Trophoblast cell (in vitro differentiated cells and primary cell): ENCODE results near the gene CTDP1.

Experiments
- DNase-seq, 2 donors: peaks; one replicate each; pipeline ENCODE4 v3.0.0-alpha.2; 2016
- H2AFZ ChIP-seq: 2 replicates; pipeline ENCODE4 v1.6.1; 2013; ENCODE audit warnings: low read length, moderate library complexity, mild to moderate bottlenecking; ENCODE audit not compliant: insufficient read depth, poor library complexity
- H2AK5ac ChIP-seq: 2 replicates; pipeline ENCODE4 v1.6.1; 2013; ENCODE audit warnings: mild to moderate bottlenecking, low read length
- H2BK120ac ChIP-seq: 2 replicates; pipeline ENCODE4 v1.6.1; 2013; ENCODE audit warnings: low read length, mild to moderate bottlenecking, moderate library complexity; ENCODE audit not compliant: insufficient read depth, poor library complexity
- H2BK12ac ChIP-seq: 2 replicates; pipeline ENCODE4 v1.6.1; 2013; ENCODE audit warnings: mild to moderate bottlenecking, low read length, moderate library complexity
- H2BK5ac ChIP-seq: 2 replicates; pipeline ENCODE4 v1.6.1; 2013; ENCODE audit warnings: low read length, low read depth, moderate library complexity, mild to moderate bottlenecking; ENCODE audit not compliant: poor library complexity
- H3K14ac ChIP-seq: 2 replicates; pipeline ENCODE4 v1.6.1; 2013; ENCODE audit warnings: mild to moderate bottlenecking, low read length
- H3K18ac ChIP-seq: 2 replicates; pipeline ENCODE4 v1.6.1; 2013; ENCODE audit warnings: mild to moderate bottlenecking, low read length
- H3K23ac ChIP-seq: 2 replicates; pipeline ENCODE4 v1.6.1; 2013; ENCODE audit warnings: low read length
- H3K27ac ChIP-seq: 2 replicates; pipeline ENCODE4 v1.5.1; 2013; ENCODE audit warnings: low read depth, mild to moderate bottlenecking, inconsistent platforms, low read length, moderate library complexity
- H3K27me3 ChIP-seq: 2 replicates; pipeline ENCODE4 v1.6.1; 2013; ENCODE audit warnings: inconsistent platforms, mild to moderate bottlenecking, low read length, moderate library complexity; ENCODE audit not compliant: insufficient read depth
- H3K36me3 ChIP-seq, 2 experiments: 1 replicate in 1 of 2; 2 replicates in 1 of 2; pipeline ENCODE4 v1.6.1; 2013; ENCODE audit warnings: low read length in 2 of 2, mild to moderate bottlenecking in 2 of 2, moderate library complexity in 1 of 2; ENCODE audit not compliant: insufficient read depth in 2 of 2, control insufficient read depth in 1 of 2
- H3K4ac ChIP-seq: 2 replicates; pipeline ENCODE4 v1.6.1; 2013; ENCODE audit warnings: low read depth, mild to moderate bottlenecking, low read length, moderate library complexity
- H3K4me1 ChIP-seq, 2 experiments: 1 replicate in 1 of 2; 2 replicates in 1 of 2; pipeline ENCODE4 v1.6.1; 2013; ENCODE audit warnings: low read length in 2 of 2, mild to moderate bottlenecking in 2 of 2, moderate library complexity in 1 of 2; ENCODE audit not compliant: insufficient read depth in 2 of 2, control insufficient read depth in 1 of 2
- H3K4me2 ChIP-seq: 2 replicates; pipeline ENCODE4 v1.6.1; 2013; ENCODE audit warnings: inconsistent platforms, mild to moderate bottlenecking, low read length, moderate library complexity
- H3K4me3 ChIP-seq: 2 replicates; pipeline ENCODE4 v1.5.1; 2013; ENCODE audit warnings: mild to moderate bottlenecking, low read depth, low read length, inconsistent platforms
- H3K79me1 ChIP-seq: one replicate; pipeline ENCODE4 v1.6.1; 2013; ENCODE audit warnings: low read length
- H3K79me2 ChIP-seq: 2 replicates; pipeline ENCODE4 v1.6.1; 2013; ENCODE audit warnings: low read length, mild to moderate bottlenecking; ENCODE audit not compliant: control insufficient read depth, insufficient read depth, poor library complexity
- H3K9ac ChIP-seq: 2 replicates; pipeline ENCODE4 v1.6.1; 2013; ENCODE audit warnings: mild to moderate bottlenecking, low read length
- H3K9me3 ChIP-seq: 2 replicates; pipeline ENCODE4 v1.6.1; 2013; ENCODE audit warnings: low read depth, mild to moderate bottlenecking, control low read depth, inconsistent platforms, low read length; ENCODE audit not compliant: insufficient read depth
- H4K12ac ChIP-seq: 2 replicates; pipeline ENCODE4 v1.6.1; 2013; ENCODE audit warnings: low read depth, mild to moderate bottlenecking, low read length, moderate library complexity
- H4K8ac ChIP-seq: 2 replicates; pipeline ENCODE4 v1.6.1; 2013; ENCODE audit warnings: low read depth, mild to moderate bottlenecking, low read length, moderate library complexity
- H4K91ac ChIP-seq: one replicate; pipeline ENCODE4 v1.6.1; 2013; ENCODE audit warnings: low read depth, mild to moderate bottlenecking, low read length, moderate library complexity
- WGBS: extraction: QIAGEN DNeasy Blood & Tissue Kit; methylation state at CpG from one replicate; pipeline ENCODE4 v1.1.7; 2013; ENCODE audit warnings: missing lambda C conversion rate; ENCODE audit not compliant: insufficient read length, insufficient coverage; ENCODE audit errors: extremely low coverage; 5-methylcytosine and 5-hydroxymethylcytosine counted together

The CTDP1 gene

DNA sequence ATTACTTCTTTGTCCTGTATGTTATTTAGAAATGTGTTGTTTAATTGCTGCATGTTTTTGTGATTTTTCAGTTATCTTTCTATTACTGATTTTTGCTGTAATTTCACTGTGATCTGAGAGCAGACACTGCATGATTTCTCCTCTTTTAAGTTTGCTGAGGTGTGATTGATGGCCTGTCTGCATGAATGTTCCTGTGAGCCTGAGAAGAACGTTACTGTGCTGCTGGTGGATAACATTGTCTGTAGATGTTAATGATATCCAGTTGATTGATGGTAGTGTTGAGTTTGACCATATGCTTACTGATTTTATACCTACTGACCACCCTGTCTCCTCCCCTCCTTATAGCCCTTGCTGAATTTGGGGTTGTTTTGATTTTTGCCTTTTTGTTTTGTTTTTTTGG is 80.7 kb downstream of the CTDP1 start:
- H3K4ac ChIP-seq: no peak overlapping the region
- H3K36me3 ChIP-seq: peaks cover 3 to 9% of the 10 kb centered on the region in 2 experiments
- no peak overlapping the region for H3K4me2 ChIP-seq
- no peak overlapping the region for H3K4me3 ChIP-seq
- no peak overlapping the region for H2BK12ac ChIP-seq
- no peak overlapping the region for H3K27ac ChIP-seq
- H2BK5ac ChIP-seq: no peak overlapping the region
- no peak for DNase-seq
- no peaks in the 10 kb centered on the region for H3K27me3 ChIP-seq
- H3K18ac ChIP-seq: no peak overlapping the region
- H4K91ac ChIP-seq: no peak overlapping the region
- no peak overlapping the region for H3K9ac ChIP-seq
- H3K79me2 ChIP-seq: no peaks in the 10 kb centered on the region
- H2AK5ac ChIP-seq: no peak overlapping the region
- H2AFZ ChIP-seq: no peak overlapping the region
- H3K9me3 ChIP-seq: peaks cover 6% of the 10 kb centered on the region
- H4K8ac ChIP-seq: no peak overlapping the region
- no peak overlapping the region for H3K23ac ChIP-seq
- no peak overlapping the region for H4K12ac ChIP-seq
- H3K4me1 ChIP-seq: no peaks in the 10 kb centered on the region
- H3K14ac ChIP-seq: no peak overlapping the region
- H2BK120ac ChIP-seq: no peak overlapping the region
- WGBS: no CpG with 5 or more reads among the region's 1 CpG
- no peaks in the 10 kb centered on the region for H3K79me1 ChIP-seq

DNA sequence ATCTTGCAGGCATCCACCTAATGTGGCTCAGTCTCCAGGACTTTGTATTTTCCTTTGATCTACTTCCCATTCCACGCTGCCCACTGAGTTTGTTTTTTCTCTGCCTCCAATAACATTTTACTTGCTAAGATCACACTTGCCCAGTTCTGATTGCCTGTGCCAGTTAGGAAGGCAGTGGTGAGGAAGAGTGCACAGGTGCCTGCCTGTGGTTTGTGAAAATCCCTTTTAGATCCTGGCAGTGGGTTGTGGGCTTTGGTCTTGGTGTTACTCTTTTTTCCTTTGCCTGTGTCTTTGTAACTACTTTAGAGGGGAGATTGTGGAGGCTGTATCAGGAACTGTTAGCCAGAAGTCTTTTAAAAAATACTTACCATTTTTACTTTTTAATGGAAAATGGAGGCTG is 81.3 kb downstream of the CTDP1 start:
- Histone ChIP-seq H3K4me2 (no peak overlapping the region), H3K23ac (no peak overlapping the region), H2BK12ac (no peak overlapping the region), H2AFZ (no peak overlapping the region), H3K36me3 (peaks cover 3 to 4% of the 10 kb centered on the region in 2 experiments), H4K8ac (no peak overlapping the region), H2BK5ac (no peak overlapping the region), H4K91ac (no peak overlapping the region), H3K79me1 (no peaks in the 10 kb centered on the region), H3K4me1 (no peaks in the 10 kb centered on the region), H3K9me3 (peaks cover 6% of the 10 kb centered on the region), H3K4ac (no peak overlapping the region), H3K18ac (no peak overlapping the region), H4K12ac (no peak overlapping the region), H3K14ac (no peak overlapping the region), H3K27ac (no peak overlapping the region), H2AK5ac (no peak overlapping the region), H3K9ac (no peak overlapping the region), H3K27me3 (no peaks in the 10 kb centered on the region), H3K79me2 (no peaks in the 10 kb centered on the region), H3K4me3 (no peak overlapping the region), H2BK120ac (no peak overlapping the region)
- WGBS: no CpG with 5 or more reads among the region's 1 CpG
- no peak for DNase-seq

DNA sequence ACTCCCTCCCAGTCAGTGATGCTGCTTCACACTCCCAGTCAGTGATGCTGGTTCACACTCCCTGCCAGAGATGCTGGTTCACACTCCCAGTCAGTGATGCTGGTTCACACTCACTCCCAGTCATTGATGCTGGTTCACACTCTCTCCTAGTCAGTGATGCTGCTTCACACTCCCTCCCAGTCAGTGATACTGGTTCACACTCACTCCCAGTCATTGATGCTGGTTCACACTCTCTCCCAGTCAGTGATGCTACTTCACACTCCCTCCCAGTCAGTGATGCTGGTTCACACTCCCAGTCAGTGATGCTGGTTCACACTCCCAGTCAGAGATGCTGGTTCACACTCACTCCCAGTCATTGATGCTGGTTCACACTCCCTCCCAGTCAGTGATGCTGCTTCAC is 83.8 kb downstream of the CTDP1 start:
- Histone ChIP-seq H3K4ac (no peak overlapping the region), H3K9ac (no peak overlapping the region), H4K91ac (no peak overlapping the region), H2BK120ac (no peak overlapping the region), H3K18ac (no peak overlapping the region), H3K4me2 (no peak overlapping the region), H3K4me1 (no peaks in the 10 kb centered on the region), H2BK12ac (no peak overlapping the region), H2AK5ac (no peak overlapping the region), H3K14ac (no peak overlapping the region), H3K36me3 (no peaks in the 10 kb centered on the region), H4K8ac (no peak overlapping the region), H3K23ac (no peak overlapping the region), H3K27me3 (no peaks in the 10 kb centered on the region), H3K9me3 (peaks cover 13% of the 10 kb centered on the region), H2AFZ (no peak overlapping the region), H3K4me3 (no peak overlapping the region), H4K12ac (no peak overlapping the region), H3K79me1 (no peaks in the 10 kb centered on the region), H2BK5ac (no peak overlapping the region), H3K79me2 (no peaks in the 10 kb centered on the region), H3K27ac (no peak overlapping the region)
- no peak for DNase-seq

GRCh38 chr18:79764131-79764530 is 84.5 kb downstream of the CTDP1 start:
- Histone ChIP-seq H2BK5ac (no peak overlapping the region), H3K9me3 (peaks cover 15% of the 10 kb centered on the region), H3K4me2 (no peak overlapping the region), H3K18ac (no peak overlapping the region), H3K27me3 (no peaks in the 10 kb centered on the region), H3K14ac (no peak overlapping the region), H4K12ac (no peak overlapping the region), H3K4ac (no peak overlapping the region), H2BK12ac (no peak overlapping the region), H2BK120ac (no peak overlapping the region), H3K36me3 (no peaks in the 10 kb centered on the region), H3K79me2 (no peaks in the 10 kb centered on the region), H3K23ac (no peak overlapping the region), H2AFZ (no peak overlapping the region), H3K79me1 (no peaks in the 10 kb centered on the region), H4K91ac (no peak overlapping the region), H3K4me1 (no peaks in the 10 kb centered on the region), H2AK5ac (no peak overlapping the region), H3K27ac (no peak overlapping the region), H3K4me3 (no peak overlapping the region), H3K9ac (no peak overlapping the region), H4K8ac (no peak overlapping the region)
- WGBS: no CpG with 5 or more reads among the region's 6 CpGs
- no peak for DNase-seq
